ENCODE measurements around the gene SPOCK1.

The SPOCK1 gene

GRCh38 chr5:137296213-137296781 lies 202.8 kb downstream of the SPOCK1 start:
- DNase-seq (ENCODE audit: low read depth in 2 of 2), result no peak

- no peak for DNase-seq (ENCODE audit: low read depth in 2 of 2)
Measured at GRCh38 chr5:137294604-137295003, 204.5 kb downstream of the SPOCK1 start.

- no peak for DNase-seq (ENCODE audit: low read depth in 2 of 2)
Measured at GRCh38 chr5:137292461-137293027, 206.6 kb downstream of the SPOCK1 start.

- no peak for DNase-seq (ENCODE audit: low read depth in 2 of 2)
Measured at GRCh38 chr5:137291436-137291835, 207.7 kb downstream of the SPOCK1 start.

- no peak for DNase-seq (ENCODE audit: low read depth in 2 of 2)
Measured at GRCh38 chr5:137291031-137291430, 208.1 kb downstream of the SPOCK1 start.

- no peak for DNase-seq (ENCODE audit: low read depth in 2 of 2)
Measured at GRCh38 chr5:137290373-137290772, 208.8 kb downstream of the SPOCK1 start.

GRCh38 chr5:137289856-137290255 lies 209.3 kb downstream of the SPOCK1 start:
- no peak for DNase-seq (ENCODE audit: low read depth in 2 of 2)

GRCh38 chr5:137287569-137287968 lies 211.6 kb downstream of the SPOCK1 start:
- DNase-seq (ENCODE audit: low read depth in 2 of 2), result no peak

- DNase-seq (ENCODE audit: low read depth in 2 of 2), result no peak
Measured at GRCh38 chr5:137286025-137286610, 213.0 kb downstream of the SPOCK1 start.

- DNase-seq (ENCODE audit: low read depth in 2 of 2), result no peak
Measured at GRCh38 chr5:137283801-137284200, 215.3 kb downstream of the SPOCK1 start.

- no peak for DNase-seq (ENCODE audit: low read depth in 2 of 2)
Measured at GRCh38 chr5:137282216-137282615, 216.9 kb downstream of the SPOCK1 start.

GRCh38 chr5:137281201-137281600 lies 217.9 kb downstream of the SPOCK1 start:
- no peak for DNase-seq (ENCODE audit: low read depth in 2 of 2)

- DNase-seq (ENCODE audit: low read depth in 2 of 2), result no peak
Measured at GRCh38 chr5:137280656-137281055, 218.5 kb downstream of the SPOCK1 start.

- DNase-seq (ENCODE audit: low read depth in 2 of 2), result no peak
Measured at GRCh38 chr5:137279521-137280231, 219.4 kb downstream of the SPOCK1 start.

GRCh38 chr5:137278476-137278875 lies 220.7 kb downstream of the SPOCK1 start:
- DNase-seq (ENCODE audit: low read depth in 2 of 2), result no peak

GRCh38 chr5:137275083-137275482 lies 224.0 kb downstream of the SPOCK1 start:
- DNase-seq (ENCODE audit: low read depth in 2 of 2), result no peak

GRCh38 chr5:137273511-137273910 lies 225.6 kb downstream of the SPOCK1 start:
- DNase-seq (ENCODE audit: low read depth in 2 of 2), result no peak

- no peak for DNase-seq (ENCODE audit: low read depth in 2 of 2)
Measured at GRCh38 chr5:137272831-137273230, 226.3 kb downstream of the SPOCK1 start.

GRCh38 chr5:137269946-137270345 lies 229.2 kb downstream of the SPOCK1 start:
- no peak for DNase-seq (ENCODE audit: low read depth in 2 of 2)

- no peak for DNase-seq (ENCODE audit: low read depth in 2 of 2)
Measured at GRCh38 chr5:137269274-137269673, 229.9 kb downstream of the SPOCK1 start.

- DNase-seq (ENCODE audit: low read depth in 2 of 2), result no peak
Measured at GRCh38 chr5:137268646-137269045, 230.5 kb downstream of the SPOCK1 start.

GRCh38 chr5:137266186-137266585 lies 232.9 kb downstream of the SPOCK1 start:
- DNase-seq (ENCODE audit: low read depth in 2 of 2), result no peak

- no peak for DNase-seq (ENCODE audit: low read depth in 2 of 2)
Measured at GRCh38 chr5:137265457-137265856, 233.7 kb downstream of the SPOCK1 start.

Measured in stimulated activated CD4-positive, alpha-beta T cell treated with anti-CD3 and anti-CD28 coated beads, Interleukin-1b, Interleukin-23, amount 100 ng/mL, for 4 hours (primary cell).